Endothelial cell of umbilical vein (primary cell): Measurements from ENCODE around the gene EEFSEC.

Experiments used
- MAX ChIP-seq: IDR thresholded peaks from 2 replicates; pipeline ENCODE4 v1.6.1; 2011; ENCODE audit not compliant: insufficient read depth, insufficient read length
- MYC ChIP-seq: IDR thresholded peaks from one replicate; pipeline ENCODE4 v1.6.1; 2011; ENCODE audit warnings: mild to moderate bottlenecking, low read depth, low read length
- POLR2AphosphoS5 ChIP-seq: IDR thresholded peaks from 2 replicates; pipeline ENCODE4 v1.6.1; 2012; ENCODE audit warnings: low read depth, mild to moderate bottlenecking, control low read depth, low read length, moderate library complexity; ENCODE audit not compliant: insufficient read depth
- TF ChIP-seq, protein P1 (sequence below), 2 donors: IDR thresholded peaks; 1 replicate in 1 of 2; 2 replicates in 1 of 2; pipeline ENCODE4 v1.5.1; 2011; ENCODE audit warnings: low read length in 2 of 2, mild to moderate bottlenecking in 2 of 2, moderate library complexity in 2 of 2, control low read depth in 1 of 2, inconsistent platforms in 1 of 2, low read depth in 1 of 2; ENCODE audit not compliant: insufficient read depth in 1 of 2; ENCODE audit errors: extremely low read depth in 1 of 2

- TF ChIP-seq, protein P1, sequence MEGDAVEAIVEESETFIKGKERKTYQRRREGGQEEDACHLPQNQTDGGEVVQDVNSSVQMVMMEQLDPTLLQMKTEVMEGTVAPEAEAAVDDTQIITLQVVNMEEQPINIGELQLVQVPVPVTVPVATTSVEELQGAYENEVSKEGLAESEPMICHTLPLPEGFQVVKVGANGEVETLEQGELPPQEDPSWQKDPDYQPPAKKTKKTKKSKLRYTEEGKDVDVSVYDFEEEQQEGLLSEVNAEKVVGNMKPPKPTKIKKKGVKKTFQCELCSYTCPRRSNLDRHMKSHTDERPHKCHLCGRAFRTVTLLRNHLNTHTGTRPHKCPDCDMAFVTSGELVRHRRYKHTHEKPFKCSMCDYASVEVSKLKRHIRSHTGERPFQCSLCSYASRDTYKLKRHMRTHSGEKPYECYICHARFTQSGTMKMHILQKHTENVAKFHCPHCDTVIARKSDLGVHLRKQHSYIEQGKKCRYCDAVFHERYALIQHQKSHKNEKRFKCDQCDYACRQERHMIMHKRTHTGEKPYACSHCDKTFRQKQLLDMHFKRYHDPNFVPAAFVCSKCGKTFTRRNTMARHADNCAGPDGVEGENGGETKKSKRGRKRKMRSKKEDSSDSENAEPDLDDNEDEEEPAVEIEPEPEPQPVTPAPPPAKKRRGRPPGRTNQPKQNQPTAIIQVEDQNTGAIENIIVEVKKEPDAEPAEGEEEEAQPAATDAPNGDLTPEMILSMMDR (IDR thresholded peaks at IDR 0.05; ENCODE audit: extremely low read depth in 1 of 2, insufficient read depth in 1 of 2, low read depth in 1 of 2, low read length in 2 of 2): no peak
- no peak for TF ChIP-seq MYC
- TF ChIP-seq MAX: no peak
- TF ChIP-seq POLR2AphosphoS5: no peak
Measured at GRCh38 chr3:128435058-128435457, 281.8 kb downstream of the EEFSEC start.
